Measurements from ENCODE around the gene DNASE1L1.

DNA sequence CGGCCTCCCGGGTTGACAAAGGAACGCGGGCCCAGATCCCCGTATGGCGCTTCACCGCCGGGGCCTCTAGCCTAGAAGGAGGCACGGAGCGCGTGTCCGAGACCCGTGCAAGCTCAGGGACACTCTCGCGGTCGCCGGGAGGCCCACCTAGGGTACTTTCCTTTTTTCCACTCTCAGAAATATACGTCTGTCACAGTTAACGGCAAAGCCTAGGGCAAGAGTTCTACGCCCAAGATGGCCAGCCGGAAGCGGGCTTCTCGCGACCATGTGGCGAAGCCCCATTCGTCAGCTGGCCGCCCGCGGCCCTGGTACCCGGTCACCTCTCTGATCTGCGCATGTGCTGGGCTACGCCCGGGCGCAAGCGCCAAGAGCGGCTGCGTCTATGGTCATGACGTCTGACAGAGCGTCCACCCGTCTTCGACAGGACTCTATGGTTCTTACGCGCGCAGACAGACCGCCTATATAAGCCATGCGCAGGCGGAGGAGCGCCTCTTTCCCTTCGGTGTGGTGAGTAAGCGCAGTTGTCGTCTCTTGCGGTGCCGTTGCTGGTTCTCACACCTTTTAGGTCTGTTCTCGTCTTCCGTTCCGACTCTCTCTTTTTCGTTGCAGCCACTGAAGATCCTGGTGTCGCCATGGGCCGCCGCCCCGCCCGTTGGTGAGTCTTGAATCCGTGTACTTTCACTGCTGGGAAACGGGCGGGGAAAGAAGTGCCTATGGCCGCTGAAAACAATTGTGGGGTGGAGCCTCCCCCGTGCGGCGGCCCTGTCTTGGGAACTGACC lies 11.0 kb downstream of the DNASE1L1 start, which contains the start of gene RPL10:
- peak; percentile 93 to 94 for TF ChIP-seq POLR2A (IDR thresholded peaks at IDR 0.05)
- TF ChIP-seq, protein P1, sequence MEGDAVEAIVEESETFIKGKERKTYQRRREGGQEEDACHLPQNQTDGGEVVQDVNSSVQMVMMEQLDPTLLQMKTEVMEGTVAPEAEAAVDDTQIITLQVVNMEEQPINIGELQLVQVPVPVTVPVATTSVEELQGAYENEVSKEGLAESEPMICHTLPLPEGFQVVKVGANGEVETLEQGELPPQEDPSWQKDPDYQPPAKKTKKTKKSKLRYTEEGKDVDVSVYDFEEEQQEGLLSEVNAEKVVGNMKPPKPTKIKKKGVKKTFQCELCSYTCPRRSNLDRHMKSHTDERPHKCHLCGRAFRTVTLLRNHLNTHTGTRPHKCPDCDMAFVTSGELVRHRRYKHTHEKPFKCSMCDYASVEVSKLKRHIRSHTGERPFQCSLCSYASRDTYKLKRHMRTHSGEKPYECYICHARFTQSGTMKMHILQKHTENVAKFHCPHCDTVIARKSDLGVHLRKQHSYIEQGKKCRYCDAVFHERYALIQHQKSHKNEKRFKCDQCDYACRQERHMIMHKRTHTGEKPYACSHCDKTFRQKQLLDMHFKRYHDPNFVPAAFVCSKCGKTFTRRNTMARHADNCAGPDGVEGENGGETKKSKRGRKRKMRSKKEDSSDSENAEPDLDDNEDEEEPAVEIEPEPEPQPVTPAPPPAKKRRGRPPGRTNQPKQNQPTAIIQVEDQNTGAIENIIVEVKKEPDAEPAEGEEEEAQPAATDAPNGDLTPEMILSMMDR (IDR thresholded peaks at IDR 0.05), result no peak
